ACC112 (cell line): ENCODE results near the gene CLCNKB.
"Not testable (repeated sequence)": the region's sequence is repeated elsewhere in the genome, so short reads cannot be mapped to it uniquely, and the experiment has no call there.

Experiments
- H2AFZ ChIP-seq: fragments of 200-600 bp; sonication (generic); one replicate; pipeline ENCODE4 v1.6.0; 2017; ENCODE audit warnings: antibody characterized with exemption, low read length; ENCODE audit not compliant: unreplicated experiment
- H3K27ac ChIP-seq: fragments of 200-600 bp; sonication (generic); 2 replicates; pipeline ENCODE4 v1.5.1; 2014; ENCODE audit warnings: low read depth, mild to moderate bottlenecking, antibody characterized with exemption, low read length, moderate library complexity
- H3K27me3 ChIP-seq: fragments of 200-600 bp; sonication (generic); 2 replicates; pipeline ENCODE4 v1.6.1; 2014; ENCODE audit warnings: mild to moderate bottlenecking, antibody characterized with exemption, low read length, moderate library complexity, mixed read lengths; ENCODE audit not compliant: insufficient read depth
- H3K36me3 ChIP-seq: fragments of 200-600 bp; sonication (generic); 2 replicates; pipeline ENCODE4 v1.6.1; 2016; ENCODE audit warnings: mild to moderate bottlenecking, antibody characterized with exemption, low read length, moderate library complexity, mixed read lengths; ENCODE audit not compliant: insufficient read depth
- H3K4me1 ChIP-seq: fragments of 200-600 bp; sonication (generic); one replicate; pipeline ENCODE4 v1.6.1; 2016; ENCODE audit warnings: low read length, mixed read lengths; ENCODE audit not compliant: insufficient read depth, unreplicated experiment, control insufficient read depth
- H3K4me3 ChIP-seq: fragments of 200-600 bp; sonication (generic); 2 replicates; pipeline ENCODE4 v1.5.1; 2014; ENCODE audit warnings: mild to moderate bottlenecking, low read depth, low read length
- H3K79me2 ChIP-seq: fragments of 200-600 bp; sonication (generic); one replicate; pipeline ENCODE4 v1.6.0; 2016; ENCODE audit warnings: low read length; ENCODE audit not compliant: control insufficient read depth, unreplicated experiment, insufficient read depth

CLCNKB gene

GRCh38 chr1:16061989-16062686 is 18.6 kb downstream of the CLCNKB start:
- not testable (repeated sequence) for H3K4me1 ChIP-seq, H3K79me2 ChIP-seq, H2AFZ ChIP-seq, H3K36me3 ChIP-seq, H3K27me3 ChIP-seq, H3K27ac ChIP-seq, H3K4me3 ChIP-seq

- H3K79me2 ChIP-seq, H3K4me1 ChIP-seq, H3K27me3 ChIP-seq, H3K4me3 ChIP-seq, H3K27ac ChIP-seq, H3K36me3 ChIP-seq, H2AFZ ChIP-seq: not testable (repeated sequence)
These were observed 19.1 kb downstream of the CLCNKB start for GRCh38 chr1:16062687-16063075.

DNA sequence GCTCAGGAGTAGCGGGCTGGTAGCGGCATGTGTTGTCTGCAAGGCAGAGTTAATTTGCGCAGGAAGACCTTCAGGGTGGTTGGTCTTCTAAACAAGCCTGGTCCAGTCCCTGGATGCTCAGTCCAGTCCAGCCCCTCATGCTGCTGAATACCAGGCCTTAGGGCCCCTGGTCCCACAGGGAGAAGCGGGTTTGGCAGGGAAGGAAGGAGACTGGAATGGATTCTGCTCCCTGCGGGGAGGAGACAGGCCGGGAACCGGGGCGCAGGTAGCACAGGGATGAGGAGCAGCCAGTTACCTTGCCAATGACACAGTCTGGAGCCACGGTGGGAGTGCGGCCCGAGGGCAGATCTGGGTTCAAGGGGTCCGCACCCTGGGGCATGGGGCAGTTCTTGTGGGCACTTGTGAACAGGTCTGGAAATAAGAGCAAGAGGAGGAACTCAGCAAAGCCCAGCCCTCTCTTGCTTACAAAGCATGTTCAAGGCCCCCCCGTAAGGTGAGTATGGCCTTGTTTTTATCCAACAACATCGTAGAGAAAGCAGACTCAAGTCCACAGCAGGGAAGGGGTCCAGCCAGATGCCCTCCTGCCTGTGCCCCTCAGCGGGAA is 19.7 kb downstream of the CLCNKB start:
- Histone ChIP-seq H3K4me1 (no peaks in the 10 kb centered on the region), H3K4me3 (no peak overlapping the region), H3K79me2 (no peaks in the 10 kb centered on the region), H3K36me3 (no peaks in the 10 kb centered on the region), H2AFZ (no peak overlapping the region), H3K27me3 (no peaks in the 10 kb centered on the region; the same call in 1 of the 2 replicates), H3K27ac (no peak overlapping the region)

DNA sequence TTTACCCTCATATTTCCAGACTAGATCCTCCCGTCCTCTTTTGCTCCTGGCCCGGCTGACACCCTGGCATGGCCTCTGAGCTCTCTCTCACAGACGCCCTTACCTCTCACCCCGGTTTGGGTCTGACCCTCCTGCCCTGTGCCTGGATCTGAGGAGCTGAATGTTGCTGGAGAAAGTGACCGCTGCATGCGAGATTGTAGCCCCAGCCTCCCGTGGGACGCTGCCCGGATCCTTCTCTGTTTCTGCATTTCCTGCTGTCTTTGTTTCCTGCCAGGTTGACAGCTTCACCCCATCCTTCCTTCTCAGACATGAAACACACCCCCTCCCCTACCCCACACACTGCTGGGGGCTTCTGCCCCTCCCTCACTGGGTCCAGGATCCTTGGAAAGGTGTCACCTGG is 20.3 kb downstream of the CLCNKB start:
- Histone ChIP-seq H3K36me3 (no peaks in the 10 kb centered on the region), H2AFZ (no peak overlapping the region), H3K27ac (no peak overlapping the region), H3K4me3 (no peak overlapping the region), H3K4me1 (no peaks in the 10 kb centered on the region), H3K79me2 (no peaks in the 10 kb centered on the region), H3K27me3 (no peaks in the 10 kb centered on the region; the same call in 1 of the 2 replicates)

- Histone ChIP-seq H3K27me3 (no peaks in the 10 kb centered on the region; the same call in 1 of the 2 replicates), H3K4me1 (no peaks in the 10 kb centered on the region), H3K4me3 (no peak overlapping the region), H3K79me2 (no peaks in the 10 kb centered on the region), H3K27ac (no peak overlapping the region), H2AFZ (no peak overlapping the region), H3K36me3 (no peaks in the 10 kb centered on the region)
These were observed 21.1 kb downstream of the CLCNKB start for GRCh38 chr1:16064536-16065268.

DNA sequence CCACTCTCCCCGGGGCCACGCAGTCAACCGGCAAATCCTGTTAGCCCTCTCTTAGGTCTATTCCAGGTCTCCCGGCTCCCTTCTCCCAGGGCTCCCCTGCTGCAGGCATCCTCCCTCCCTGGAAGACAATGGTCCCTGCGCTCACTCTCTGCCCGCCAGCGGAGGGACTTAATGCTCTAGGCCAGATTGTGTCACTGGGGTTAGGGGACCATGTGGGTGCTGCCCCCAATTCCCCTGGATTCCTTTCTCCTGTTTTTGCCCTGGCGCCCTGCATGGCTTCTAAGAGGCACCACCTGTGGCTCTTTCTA is 21.6 kb downstream of the CLCNKB start:
- Histone ChIP-seq H3K36me3 (no peaks in the 10 kb centered on the region), H3K4me1 (no peaks in the 10 kb centered on the region), H3K27ac (no peak overlapping the region), H2AFZ (no peak overlapping the region), H3K27me3 (no peaks in the 10 kb centered on the region; the same call in 1 of the 2 replicates), H3K79me2 (no peaks in the 10 kb centered on the region), H3K4me3 (no peak overlapping the region)

GRCh38 chr1:16066245-16066644 is 22.7 kb downstream of the CLCNKB start:
- no peaks in the 10 kb centered on the region for H3K4me1 ChIP-seq
- no peaks in the 10 kb centered on the region for H3K36me3 ChIP-seq
- H3K79me2 ChIP-seq, result no peaks in the 10 kb centered on the region
- no peak overlapping the region for H2AFZ ChIP-seq
- H3K27me3 ChIP-seq, result no peaks in the 10 kb centered on the region; the same call in 1 of the 2 replicates
- no peak overlapping the region for H3K27ac ChIP-seq
- H3K4me3 ChIP-seq, result no peak overlapping the region

- Histone ChIP-seq H2AFZ (no peak overlapping the region), H3K36me3 (no peaks in the 10 kb centered on the region), H3K4me3 (no peak overlapping the region), H3K4me1 (no peaks in the 10 kb centered on the region), H3K27me3 (no peaks in the 10 kb centered on the region; the same call in 1 of the 2 replicates), H3K27ac (no peak overlapping the region), H3K79me2 (no peaks in the 10 kb centered on the region)
These were observed 23.7 kb downstream of the CLCNKB start for GRCh38 chr1:16067127-16067768.

- no peaks in the 10 kb centered on the region for H3K36me3 ChIP-seq
- no peak overlapping the region for H3K4me3 ChIP-seq
- H3K27ac ChIP-seq, result no peak overlapping the region
- no peaks in the 10 kb centered on the region for H3K79me2 ChIP-seq
- H3K4me1 ChIP-seq, result no peaks in the 10 kb centered on the region
- H3K27me3 ChIP-seq, result no peaks in the 10 kb centered on the region; the same call in 1 of the 2 replicates
- H2AFZ ChIP-seq, result no peak overlapping the region
These were observed 24.4 kb downstream of the CLCNKB start for GRCh38 chr1:16067933-16068332.

DNA sequence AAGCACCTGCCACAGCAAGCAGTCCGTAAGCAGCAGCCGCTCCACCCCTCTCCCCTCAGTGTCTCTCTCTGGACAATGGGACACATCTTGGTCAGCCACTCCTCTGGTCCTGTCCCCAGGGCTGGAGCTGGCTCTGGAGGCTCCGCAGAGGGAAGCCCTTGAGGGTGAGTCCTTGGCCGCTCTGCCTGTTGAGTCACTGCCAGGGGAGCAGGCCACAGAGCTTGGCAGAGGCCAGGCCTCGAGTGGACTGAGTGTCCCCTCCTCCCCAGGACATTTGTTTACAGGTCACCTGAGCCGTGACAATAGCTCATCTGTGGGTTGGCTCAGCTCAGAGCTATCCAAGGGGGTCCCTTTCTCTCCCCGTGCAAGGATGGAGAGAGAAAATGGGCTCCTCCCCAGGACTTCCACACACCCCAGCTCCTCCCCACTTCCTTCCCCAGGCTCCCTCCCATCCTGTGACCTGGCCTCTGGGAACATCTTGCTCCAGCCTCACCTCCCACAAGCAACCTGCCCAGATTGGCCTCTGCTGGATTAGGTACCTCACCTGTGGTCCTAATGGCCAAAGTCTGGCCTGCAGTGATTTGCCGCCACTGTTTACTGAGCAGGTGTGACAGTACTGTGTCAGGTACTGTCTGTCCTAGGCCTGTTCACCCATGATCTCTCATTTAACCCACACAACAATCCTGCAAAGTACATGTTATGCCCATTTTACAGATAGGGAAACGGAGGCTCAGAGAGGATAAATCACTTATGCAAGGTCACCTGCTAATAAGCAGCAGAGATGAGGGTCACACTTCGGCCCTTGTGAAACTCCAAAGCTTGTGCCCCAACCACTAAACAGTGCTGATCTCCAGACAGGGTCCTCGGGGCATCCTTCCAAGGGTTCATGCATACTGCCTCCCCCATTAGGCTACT is 25.0 kb downstream of the CLCNKB start:
- no peak overlapping the region for H3K4me3 ChIP-seq
- H3K79me2 ChIP-seq, result no peaks in the 10 kb centered on the region
- H2AFZ ChIP-seq, result no peak overlapping the region
- H3K4me1 ChIP-seq, result no peaks in the 10 kb centered on the region
- H3K36me3 ChIP-seq, result no peaks in the 10 kb centered on the region
- H3K27ac ChIP-seq, result no peak overlapping the region
- H3K27me3 ChIP-seq, result no peaks in the 10 kb centered on the region; the same call in 1 of the 2 replicates
